CD8-positive, alpha-beta memory T cell (primary cell): Measurements from ENCODE around the gene TMEM40. TPM values are rescaled to one million over a fixed set of nuclear protein-coding genes. Genes with fewer than 3 reads are reported as not detected.
"Not testable (repeated sequence)": the region's sequence is repeated elsewhere in the genome, so short reads cannot be mapped to it uniquely, and the experiment has no call there.

Experiments used
- CTCF ChIA-PET: fragments of 350-600 bp; sonication (Branson Sonifier 250); formaldehyde crosslinking; loops from one replicate; lab custom pipeline; 2021; ENCODE audit warnings: antibody characterized with exemption; lab: Charles Lee
- POLR2A ChIA-PET: fragments of 350-600 bp; sonication (Branson Sonifier 250); formaldehyde crosslinking; loops from one replicate; lab custom pipeline; 2021; ENCODE audit warnings: antibody characterized with exemption; lab: Charles Lee
- DNase-seq, 5 donors: peaks; one replicate each; pipeline versions ENCODE4 v3.0.0 to v3.0.0-alpha.2; 2020 to 2022; ENCODE audit warnings: mixed read lengths in 1 of 5
- H3K27ac ChIP-seq: one replicate; pipeline ENCODE4 v1.7.0; 2013; ENCODE audit warnings: low read depth, mild to moderate bottlenecking, low read length, moderate library complexity
- H3K27me3 ChIP-seq: 2 replicates; pipeline ENCODE4 v1.7.0; 2013; ENCODE audit warnings: low read length, mild to moderate bottlenecking; ENCODE audit not compliant: insufficient read depth, poor library complexity, severe bottlenecking
- H3K36me3 ChIP-seq: 2 replicates; pipeline ENCODE4 v1.7.0; 2013; ENCODE audit warnings: mild to moderate bottlenecking, low read length, moderate library complexity; ENCODE audit not compliant: insufficient read depth
- H3K4me1 ChIP-seq: 2 replicates; pipeline ENCODE4 v1.7.0; 2013; ENCODE audit warnings: mild to moderate bottlenecking, low read length, moderate library complexity; ENCODE audit not compliant: insufficient read depth
- H3K4me3 ChIP-seq: 2 replicates; pipeline ENCODE4 v1.7.0; 2013; ENCODE audit warnings: mild to moderate bottlenecking, low read length
- H3K9me3 ChIP-seq: 2 replicates; pipeline ENCODE4 v1.7.0; 2013; ENCODE audit warnings: mild to moderate bottlenecking, low read length
- H3K27ac Mint-ChIP-seq, 8 donors: one replicate each; pipeline ENCODE4 v1.8.0; 2020 to 2021; ENCODE audit warnings: mixed read lengths in 8 of 8, mild to moderate bottlenecking in 6 of 8, inconsistent platforms in 3 of 8, moderate library complexity in 3 of 8
- H3K27me3 Mint-ChIP-seq, 2 donors: one replicate each; pipeline ENCODE4 v1.8.0; 2020 to 2021; ENCODE audit warnings: mixed read lengths in 2 of 2, mild to moderate bottlenecking in 1 of 2, moderate library complexity in 1 of 2
- H3K36me3 Mint-ChIP-seq, 3 donors: one replicate each; pipeline ENCODE4 v1.8.0; 2020 to 2021; ENCODE audit warnings: mixed read lengths in 3 of 3, inconsistent platforms in 1 of 3, mild to moderate bottlenecking in 1 of 3
- H3K4me1 Mint-ChIP-seq, 3 donors: one replicate each; pipeline ENCODE4 v1.8.0; 2020 to 2021; ENCODE audit warnings: mixed read lengths in 3 of 3, inconsistent platforms in 1 of 3, mild to moderate bottlenecking in 1 of 3
- H3K4me3 Mint-ChIP-seq, 7 donors: one replicate each; pipeline ENCODE4 v1.8.0; 2020 to 2021; ENCODE audit warnings: mixed read lengths in 7 of 7, mild to moderate bottlenecking in 6 of 7, moderate library complexity in 4 of 7, inconsistent platforms in 2 of 7
- H3K9me3 Mint-ChIP-seq, 5 donors: one replicate each; pipeline ENCODE4 v1.8.0; 2020 to 2022; ENCODE audit warnings: mixed read lengths in 5 of 5, mild to moderate bottlenecking in 3 of 5, moderate library complexity in 2 of 5, inconsistent platforms in 1 of 5
- polyA plus RNA-seq: library from polyadenylated mRNA; unstranded; fragments of 300-500 nt; fragmentation: Illumina TruSeq; gene quantifications from one replicate; pipeline ENCODE4 v1.2.3, GENCODE V29; 2021
- total RNA-seq, 2 experiments: library from RNA; stranded (reverse); gene quantifications; one replicate each; pipeline ENCODE4 v1.2.3, GENCODE V29; 2021

Gene TMEM40
- total and polyA plus RNA-seq, 3 experiments from 2014 or later = not detected

DNA sequence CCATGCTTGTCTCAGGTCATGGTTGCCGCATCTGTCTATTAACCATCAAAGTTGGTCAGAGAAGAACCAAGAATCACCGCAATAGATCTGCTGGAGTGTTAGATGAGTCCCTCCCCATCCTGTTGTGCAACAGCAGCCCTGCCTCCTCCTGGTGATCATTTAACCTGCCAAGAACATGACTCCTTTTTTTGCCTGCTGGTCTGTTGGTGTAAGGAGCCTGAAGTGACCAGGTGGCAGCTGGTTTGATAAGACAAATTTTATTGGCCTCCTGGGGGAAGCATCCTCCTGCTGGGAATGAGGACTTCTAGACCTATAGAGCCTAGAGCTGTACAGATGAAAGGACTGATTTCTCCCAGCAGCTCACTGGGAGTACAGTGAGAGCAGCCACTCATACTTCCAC, 51.6 kb downstream of the TMEM40 start:
- ChIA-PET POLR2A (no interaction called here), CTCF (interaction anchor here (0.6 to 1.2 kb wide), 4 partner anchors 11 to 30 kb away, joined by 3 to 5 read pairs (median 3); no protein-coding TSS in a partner anchor)
- H3K4me1 ChIP-seq = no peaks in the 10 kb centered on the region
- H3K4me1 Mint-ChIP-seq = no peaks in the 10 kb centered on the region
- peaks cover 2 to 18% of the 10 kb centered on the region in 2 donors for H3K27me3 Mint-ChIP-seq
- H3K27ac ChIP-seq = no peak overlapping the region
- DNase-seq = no peak
- H3K36me3 Mint-ChIP-seq = no peaks in the 10 kb centered on the region
- H3K9me3 Mint-ChIP-seq = no peaks in the 10 kb centered on the region
- no peaks in the 10 kb centered on the region for H3K9me3 ChIP-seq
- H3K4me3 Mint-ChIP-seq = no peak overlapping the region
- no peak overlapping the region for H3K4me3 ChIP-seq
- no peaks in the 10 kb centered on the region for H3K36me3 ChIP-seq
- no peaks in the 10 kb centered on the region for H3K27me3 ChIP-seq
- peak overlapping the region in 1 of 8 donors; percentile 32 for H3K27ac Mint-ChIP-seq

DNA sequence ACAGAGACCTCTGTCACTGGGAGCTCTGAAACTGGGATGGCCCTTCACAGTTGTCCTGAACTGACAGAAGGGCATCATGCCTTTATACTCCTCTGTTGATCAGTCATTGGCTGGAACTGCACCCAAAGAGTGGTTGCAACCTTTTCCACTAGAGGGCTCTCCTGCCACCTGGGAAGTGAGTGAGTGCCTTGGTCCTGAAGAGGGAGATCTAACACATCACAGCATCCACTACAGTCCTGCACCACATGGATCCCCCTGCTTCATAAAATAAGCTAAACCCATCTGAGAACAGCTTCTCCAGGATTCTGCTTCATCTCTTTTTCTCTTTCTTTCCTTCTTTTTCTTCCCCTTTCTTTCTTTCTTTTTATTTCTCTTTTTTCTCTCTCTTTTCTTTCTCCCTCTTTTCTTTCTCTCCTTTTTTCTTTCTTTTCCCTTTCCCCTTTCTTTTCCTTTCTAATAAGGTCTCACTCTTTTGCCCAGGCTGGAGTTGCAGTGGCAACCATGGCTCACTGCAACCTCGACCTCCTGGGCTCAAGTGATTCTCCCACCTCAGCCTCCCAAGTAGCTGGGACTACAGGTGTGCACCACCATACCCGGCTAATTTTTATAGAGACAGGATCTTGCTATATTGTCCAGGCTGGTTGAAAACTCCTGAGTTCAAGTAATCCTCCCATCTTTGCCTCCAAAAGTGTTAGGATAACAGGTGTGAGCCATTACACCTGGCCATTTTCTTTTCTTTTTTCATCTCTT, 52.4 kb downstream of the TMEM40 start:
- H3K4me1 ChIP-seq = no peaks in the 10 kb centered on the region
- peak; percentile 13 to 68 (median 33) for DNase-seq
- ChIA-PET CTCF (interaction anchor here (0.6 to 1.2 kb wide), 4 partner anchors 12 to 31 kb away, joined by 3 to 5 read pairs (median 3); no protein-coding TSS in a partner anchor), POLR2A (no interaction called here)
- no peak overlapping the region for H3K27ac ChIP-seq
- H3K4me3 ChIP-seq = no peak overlapping the region
- H3K36me3 ChIP-seq = no peaks in the 10 kb centered on the region
- no peak overlapping the region for H3K4me3 Mint-ChIP-seq
- no peaks in the 10 kb centered on the region for H3K36me3 Mint-ChIP-seq
- H3K9me3 ChIP-seq = no peaks in the 10 kb centered on the region
- H3K27ac Mint-ChIP-seq = peak overlapping the region in 1 of 8 donors; percentile 32
- H3K4me1 Mint-ChIP-seq = no peaks in the 10 kb centered on the region
- no peaks in the 10 kb centered on the region for H3K9me3 Mint-ChIP-seq
- H3K27me3 Mint-ChIP-seq = peaks cover 2 to 18% of the 10 kb centered on the region in 2 donors
- no peaks in the 10 kb centered on the region for H3K27me3 ChIP-seq

DNA sequence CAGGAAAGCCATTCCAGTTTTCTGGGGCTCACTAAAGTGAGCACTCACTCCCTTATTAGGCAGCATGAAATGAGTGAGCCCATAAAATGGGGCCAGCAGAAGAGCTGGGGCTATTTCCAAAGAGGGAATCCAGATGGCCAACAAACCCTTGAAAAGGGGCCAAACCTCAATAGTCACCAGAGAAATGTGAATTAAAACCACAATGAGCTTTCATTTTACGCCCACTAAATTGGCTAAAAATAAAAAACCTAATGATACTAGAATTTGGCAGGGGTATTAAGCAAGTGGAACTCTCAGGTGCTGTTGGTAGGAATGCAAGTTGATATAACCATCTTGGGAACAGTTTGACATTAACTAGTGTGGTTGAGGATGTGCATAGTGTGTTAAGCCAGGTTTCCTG, 53.1 kb downstream of the TMEM40 start:
- Histone ChIP-seq H3K27me3 (no peaks in the 10 kb centered on the region), H3K4me1 (no peaks in the 10 kb centered on the region), H3K36me3 (no peaks in the 10 kb centered on the region), H3K9me3 (no peaks in the 10 kb centered on the region), H3K4me3 (no peak overlapping the region), H3K27ac (no peak overlapping the region)
- Mint-ChIP-seq H3K36me3 (no peaks in the 10 kb centered on the region), H3K4me1 (no peaks in the 10 kb centered on the region), H3K4me3 (no peak overlapping the region), H3K27me3 (peaks cover 0 to 18% of the 10 kb centered on the region in 2 donors), H3K27ac (no peak overlapping the region), H3K9me3 (no peaks in the 10 kb centered on the region)
- no peak for DNase-seq
- CTCF ChIA-PET = interaction anchor here (1.1 to 1.2 kb wide), 2 partner anchors 14 to 23 kb away, joined by 3 read pairs; no protein-coding TSS in a partner anchor
- POLR2A ChIA-PET = no interaction called here

DNA sequence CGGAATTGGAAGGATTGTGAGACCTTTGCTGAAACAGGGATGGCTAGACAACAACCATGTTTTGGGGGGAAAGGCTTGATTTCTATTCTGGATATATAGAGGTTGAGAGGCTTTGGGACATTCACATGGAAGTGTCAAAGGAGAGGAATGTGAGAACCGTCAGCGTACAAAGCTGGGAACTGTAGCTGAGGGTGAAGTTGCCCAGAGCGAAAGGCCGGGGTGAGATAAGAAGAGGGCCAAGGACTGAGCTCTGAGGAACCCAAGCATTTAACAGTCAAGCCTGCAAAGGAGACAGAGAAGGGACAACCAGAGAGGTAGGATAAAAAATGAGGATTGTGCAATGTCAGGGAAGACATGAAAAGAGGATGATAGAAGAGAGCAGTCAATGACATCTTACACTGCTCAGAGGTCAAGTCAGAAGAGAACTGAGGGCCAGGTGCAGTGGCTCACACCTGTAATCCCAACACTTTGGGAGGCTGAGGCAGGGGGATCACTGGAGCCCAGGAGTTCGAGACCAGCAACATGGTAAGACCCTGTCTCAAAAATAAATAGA, 53.6 kb downstream of the TMEM40 start:
- no peaks in the 10 kb centered on the region for H3K4me1 ChIP-seq
- Mint-ChIP-seq H3K9me3 (no peaks in the 10 kb centered on the region), H3K4me1 (no peaks in the 10 kb centered on the region), H3K36me3 (no peaks in the 10 kb centered on the region), H3K4me3 (no peak overlapping the region), H3K27me3 (peaks cover 0 to 18% of the 10 kb centered on the region in 2 donors), H3K27ac (peak overlapping the region in 1 of 8 donors; percentile 21)
- no peak overlapping the region for H3K4me3 ChIP-seq
- no peaks in the 10 kb centered on the region for H3K9me3 ChIP-seq
- DNase-seq = no peak
- no peaks in the 10 kb centered on the region for H3K36me3 ChIP-seq
- ChIA-PET POLR2A (no interaction called here), CTCF (interaction anchor here (1.1 to 1.2 kb wide), 2 partner anchors 14 to 23 kb away, joined by 3 read pairs; no protein-coding TSS in a partner anchor)
- H3K27ac ChIP-seq = no peak overlapping the region
- no peaks in the 10 kb centered on the region for H3K27me3 ChIP-seq

DNA sequence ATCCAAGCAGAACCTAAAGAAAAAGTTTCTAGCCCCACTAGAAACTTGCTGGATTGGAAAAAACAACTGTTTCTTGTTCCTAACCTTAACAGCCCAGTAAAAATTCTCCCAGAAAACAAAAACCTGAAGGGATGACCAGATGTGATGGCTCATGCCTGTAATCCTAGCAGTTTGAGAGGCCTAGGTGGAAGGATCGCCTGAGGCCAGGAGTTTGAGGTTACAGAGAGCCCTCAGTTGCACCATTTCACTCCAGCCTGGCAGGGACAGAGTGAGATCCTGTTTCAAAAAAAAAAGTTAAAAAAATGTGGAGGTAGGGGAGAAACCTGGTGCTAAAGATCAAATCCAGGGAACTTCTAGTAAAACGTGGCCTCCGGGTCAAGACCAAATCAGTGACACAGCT, 56.6 kb downstream of the TMEM40 start:
- Mint-ChIP-seq H3K4me1 (no peaks in the 10 kb centered on the region), H3K36me3 (no peaks in the 10 kb centered on the region), H3K27ac (no peak overlapping the region), H3K27me3 (peaks cover 1 to 3% of the 10 kb centered on the region in 2 donors), H3K9me3 (no peaks in the 10 kb centered on the region), H3K4me3 (no peak overlapping the region)
- H3K4me3 ChIP-seq = no peak overlapping the region
- no peak for DNase-seq
- ChIA-PET CTCF (no interaction called here), POLR2A (no interaction called here)
- no peaks in the 10 kb centered on the region for H3K36me3 ChIP-seq
- H3K9me3 ChIP-seq = no peaks in the 10 kb centered on the region
- H3K27me3 ChIP-seq = no peaks in the 10 kb centered on the region
- H3K4me1 ChIP-seq = no peaks in the 10 kb centered on the region
- H3K27ac ChIP-seq = no peak overlapping the region

DNA sequence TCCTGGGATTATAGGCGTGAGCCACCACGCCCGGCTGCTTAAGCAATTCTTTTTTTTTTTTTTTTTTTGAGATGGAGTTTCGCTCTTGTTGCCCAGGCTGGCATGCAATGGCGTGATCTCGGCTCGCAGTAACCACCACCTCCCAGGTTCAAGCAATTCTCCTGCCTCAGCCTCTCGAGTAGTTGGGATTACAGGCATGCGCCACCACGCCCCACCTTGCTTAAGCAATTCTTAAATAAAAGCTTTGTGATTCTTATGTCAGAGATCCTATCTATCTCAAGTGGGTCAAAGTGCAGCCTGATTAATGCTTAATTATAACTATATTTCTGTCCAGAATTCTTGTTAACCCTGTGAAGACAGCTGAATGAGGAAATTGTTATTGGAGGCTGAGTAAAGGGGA, 57.5 kb downstream of the TMEM40 start:
- H3K4me1 Mint-ChIP-seq, H3K27ac ChIP-seq, H3K27me3 ChIP-seq, H3K9me3 Mint-ChIP-seq, H3K27me3 Mint-ChIP-seq, H3K4me3 ChIP-seq, DNase-seq, POLR2A ChIA-PET, H3K27ac Mint-ChIP-seq, H3K36me3 Mint-ChIP-seq, H3K36me3 ChIP-seq, H3K9me3 ChIP-seq, H3K4me3 Mint-ChIP-seq, H3K4me1 ChIP-seq: not testable (repeated sequence)
- CTCF ChIA-PET = interaction anchor here (0.5 kb wide), 1 partner anchor 136 kb away, joined by 3 read pairs; no protein-coding TSS in a partner anchor

DNA sequence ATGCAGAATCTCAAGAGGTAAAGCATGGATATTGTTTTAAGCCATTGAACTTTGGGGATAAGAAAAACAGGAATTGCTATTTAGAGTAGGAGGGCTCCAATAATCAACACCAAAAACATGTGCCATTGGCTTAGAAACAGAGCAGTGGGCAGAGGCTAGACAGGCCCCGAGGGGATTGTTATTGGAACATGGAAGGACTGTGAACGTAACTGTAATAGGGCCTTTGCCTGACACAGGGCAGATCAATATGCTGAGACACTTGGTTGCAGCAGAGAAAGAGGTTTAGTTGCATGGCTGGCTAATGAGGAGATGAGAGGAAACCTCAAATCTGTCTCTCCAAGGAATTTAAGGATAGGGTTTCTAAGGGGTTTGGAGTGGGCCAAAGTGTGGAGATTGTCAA, 58.3 kb downstream of the TMEM40 start:
- Histone ChIP-seq H3K36me3 (no peaks in the 10 kb centered on the region), H3K27ac (no peak overlapping the region), H3K9me3 (no peaks in the 10 kb centered on the region), H3K27me3 (no peaks in the 10 kb centered on the region), H3K4me1 (no peaks in the 10 kb centered on the region), H3K4me3 (no peak overlapping the region)
- no peaks in the 10 kb centered on the region for H3K36me3 Mint-ChIP-seq
- POLR2A ChIA-PET = no interaction called here
- H3K4me1 Mint-ChIP-seq = no peaks in the 10 kb centered on the region
- H3K27me3 Mint-ChIP-seq = peaks cover 1 to 3% of the 10 kb centered on the region in 2 donors
- H3K9me3 Mint-ChIP-seq = no peaks in the 10 kb centered on the region
- CTCF ChIA-PET = no interaction called here
- no peak overlapping the region for H3K27ac Mint-ChIP-seq
- no peak overlapping the region for H3K4me3 Mint-ChIP-seq
- DNase-seq = no peak

DNA sequence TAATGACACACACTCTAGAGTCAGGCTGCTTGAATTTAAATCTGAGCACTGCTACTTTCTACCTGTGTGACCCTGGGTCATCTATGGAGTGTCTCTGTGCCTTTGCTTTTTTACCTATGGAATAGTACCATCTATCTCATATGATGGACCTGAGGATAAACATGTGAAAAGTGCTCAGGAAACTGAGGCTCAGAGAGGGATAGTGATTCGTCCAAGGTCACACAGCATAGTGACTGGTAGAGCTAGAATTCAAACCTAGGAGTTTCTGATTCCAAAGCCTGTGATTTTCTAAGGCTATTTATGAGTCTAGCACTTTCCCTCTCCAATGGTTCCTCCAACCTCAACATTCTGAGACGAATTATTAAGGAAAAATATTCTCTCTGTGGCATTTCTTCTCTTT, 63.1 kb downstream of the TMEM40 start:
- H3K4me3 ChIP-seq = no peak overlapping the region
- Mint-ChIP-seq H3K27ac (no peak overlapping the region), H3K9me3 (no peaks in the 10 kb centered on the region), H3K27me3 (peaks cover 0 to 1% of the 10 kb centered on the region in 2 donors), H3K4me3 (no peak overlapping the region), H3K36me3 (no peaks in the 10 kb centered on the region), H3K4me1 (no peaks in the 10 kb centered on the region)
- ChIA-PET POLR2A (no interaction called here), CTCF (no interaction called here)
- no peaks in the 10 kb centered on the region for H3K27me3 ChIP-seq
- DNase-seq = no peak
- H3K4me1 ChIP-seq = no peaks in the 10 kb centered on the region
- no peak overlapping the region for H3K27ac ChIP-seq
- no peaks in the 10 kb centered on the region for H3K9me3 ChIP-seq
- H3K36me3 ChIP-seq = no peaks in the 10 kb centered on the region
